ENCODE measurements around the gene GPC2.
"Not testable (repeated sequence)": the region's sequence is repeated elsewhere in the genome, so short reads cannot be mapped to it uniquely, and the experiment has no call there.

DNA sequence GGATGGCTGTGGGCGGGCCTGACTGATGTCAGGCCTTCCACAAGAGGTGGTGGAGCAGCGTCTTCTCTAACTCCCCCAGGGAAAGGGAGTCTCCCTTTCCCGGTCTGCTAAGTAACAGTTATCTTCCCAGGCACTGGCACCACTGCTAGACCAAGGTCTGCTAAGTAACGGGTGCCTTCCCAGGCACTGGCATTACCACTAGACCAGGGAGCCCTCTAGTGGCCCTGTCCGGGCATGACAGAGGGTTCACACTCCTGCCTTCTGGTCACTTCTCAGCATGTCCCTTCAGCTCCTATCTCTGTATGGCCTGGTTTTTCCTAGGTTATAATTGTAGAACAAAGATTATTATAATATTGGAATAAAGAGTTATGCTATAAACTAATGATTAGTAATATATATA lies 40.8 kb upstream of the GPC2 start:
- TF ChIP-seq YY1 (IDR thresholded peaks at IDR 0.05; ENCODE audit: insufficient read depth, insufficient read length); SUZ12 (IDR thresholded peaks at IDR 0.05; ENCODE audit: extremely low read depth, insufficient read depth, insufficient read length); ZNF274 (IDR thresholded peaks at IDR 0.05; ENCODE audit: low read depth, low read length): not testable (repeated sequence)

Measured in NT2/D1 (cell line).